GM13976 (cell line): Measurements from ENCODE around the gene KSR1.

Source experiments
- DNase-seq: peaks from one replicate; pipeline ENCODE4 v3.0.0; 2012; ENCODE audit warnings: low spot score
- CTCF ChIP-seq: IDR thresholded peaks from 2 replicates; pipeline ENCODE4 v1.5.1; 2012; ENCODE audit warnings: borderline replicate concordance, mild to moderate bottlenecking; ENCODE audit not compliant: insufficient read depth; ENCODE audit errors: extremely low read depth, missing control alignments, control extremely low read depth
- in situ Hi-C: fragments of 300-500 bp; cut with MboI; formaldehyde crosslinking; loops from one replicate; pipeline ENCODE4 v1.12.0; 2022; ENCODE audit warnings: low sequenced_read_pairs, mixed read lengths, inconsistent platforms; ENCODE audit not compliant: unreplicated experiment

Gene KSR1

GRCh38 chr17:27550291-27550930 is 94.2 kb downstream of the KSR1 start:
- DNase-seq, result no peak
- in situ Hi-C loops, result loop anchor here (10.0 kb wide), 1 partner anchor 56 kb away; no protein-coding TSS in a partner anchor
- TF ChIP-seq CTCF, result no peak

GRCh38 chr17:27550974-27551505 is 94.8 kb downstream of the KSR1 start:
- no peak for TF ChIP-seq CTCF
- no peak for DNase-seq
- in situ Hi-C loops, result loop anchor here (10.0 kb wide), 1 partner anchor 56 kb away; no protein-coding TSS in a partner anchor

GRCh38 chr17:27551701-27552248 is 95.5 kb downstream of the KSR1 start:
- TF ChIP-seq CTCF, result no peak
- in situ Hi-C loops, result loop anchor here (10.0 kb wide), 1 partner anchor 57 kb away; no protein-coding TSS in a partner anchor
- no peak for DNase-seq

GRCh38 chr17:27552276-27552732 is 96.1 kb downstream of the KSR1 start:
- in situ Hi-C loops, result loop anchor here (10.0 kb wide), 1 partner anchor 58 kb away; no protein-coding TSS in a partner anchor
- TF ChIP-seq CTCF, result no peak
- no peak for DNase-seq

GRCh38 chr17:27553019-27553511 is 96.8 kb downstream of the KSR1 start:
- TF ChIP-seq CTCF, result no peak
- in situ Hi-C loops, result loop anchor here (10.0 kb wide), 1 partner anchor 58 kb away; no protein-coding TSS in a partner anchor
- DNase-seq, result no peak

- DNase-seq, result no peak
- no peak for TF ChIP-seq CTCF
- in situ Hi-C loops, result loop anchor here (10.0 kb wide), 1 partner anchor 59 kb away; no protein-coding TSS in a partner anchor
Observed at GRCh38 chr17:27554152-27554551, 97.9 kb downstream of the KSR1 start.
